NCI-H146 (cell line): Measurements from ENCODE around the gene CYP24A1.
A peak's percentile ranks its signal among the peaks of the same experiment; 100 is the strongest.

ENCODE experiments used
- DNase-seq: peaks from one replicate; lab custom pipeline; 2025; lab: John Stamatoyannopoulos, UW

Gene CYP24A1

GRCh38 chr20:54173653-54174456 lies at the start of gene CYP24A1:
CYP24A1 (minus strand) TSS chr20:54173986; CDS start chr20:54173579, 407 bp downstream.
- DNase-seq = no peak

- no peak for DNase-seq
These were observed 49.5 kb upstream of the CYP24A1 start for GRCh38 chr20:54223285-54223684.

DNA sequence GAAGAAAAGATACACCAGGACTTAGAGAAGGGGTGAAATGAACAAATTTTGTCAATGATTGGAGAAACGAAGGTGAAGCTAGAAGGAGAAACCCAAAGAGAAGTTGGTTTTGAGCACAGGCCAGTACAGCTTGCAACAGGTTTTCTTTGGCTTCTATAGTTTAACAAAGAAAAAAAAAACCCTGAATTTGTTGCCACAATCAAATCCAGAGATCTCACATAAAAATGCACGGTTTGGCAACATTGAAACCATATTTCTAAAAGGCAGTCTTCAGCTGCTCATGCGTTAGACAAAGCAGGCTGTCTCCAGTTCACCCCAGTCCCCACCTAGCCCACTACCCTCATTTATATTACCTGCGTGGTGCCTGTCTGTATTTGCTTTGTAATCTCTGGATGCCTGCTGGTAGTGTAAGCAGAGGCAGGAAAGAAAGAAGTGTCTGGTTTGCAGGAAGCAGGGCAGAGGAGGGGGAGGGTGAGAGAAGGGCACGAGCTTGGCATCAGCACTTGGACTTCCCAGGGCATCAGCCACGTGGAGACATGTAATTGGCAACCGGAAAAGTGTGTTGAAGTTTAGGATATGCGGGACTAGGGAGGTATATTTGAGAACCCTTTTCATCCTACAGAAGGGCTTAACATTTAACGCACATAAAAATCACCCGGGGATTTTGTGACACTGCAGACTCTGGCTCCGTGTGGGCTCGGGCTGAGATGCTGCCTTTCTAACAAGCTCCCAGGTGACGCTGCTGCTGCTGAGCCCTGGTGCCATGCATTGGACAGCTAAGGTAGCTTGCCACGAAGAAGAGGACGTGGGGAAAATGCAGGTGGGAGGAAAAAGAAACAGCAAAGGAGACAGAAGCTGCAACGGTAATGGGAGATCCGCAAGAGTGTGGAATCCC lies 48.5 kb upstream of the CYP24A1 start:
- DNase-seq = peak; percentile 81

DNA sequence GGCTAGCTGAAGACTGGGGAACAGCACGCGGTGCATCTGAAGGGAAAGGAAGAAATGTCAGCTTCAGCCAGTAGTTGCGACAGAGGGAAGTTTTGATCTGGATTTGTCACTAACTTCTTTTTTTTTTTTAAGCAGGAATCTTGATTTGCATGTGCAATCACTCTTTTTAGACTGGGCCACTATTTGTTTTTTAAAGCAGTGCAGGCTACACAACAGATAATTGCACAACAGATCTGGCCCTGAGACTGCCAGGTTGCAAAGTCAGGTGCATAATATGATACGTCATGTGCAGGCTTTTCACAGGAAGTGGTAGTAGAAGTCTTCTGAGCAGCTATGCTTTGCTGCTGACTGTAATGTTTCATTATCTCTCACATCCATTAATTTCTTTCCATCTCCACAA lies 47.6 kb upstream of the CYP24A1 start:
- no peak for DNase-seq

GRCh38 chr20:54220722-54221121 lies 46.9 kb upstream of the CYP24A1 start:
- no peak for DNase-seq

GRCh38 chr20:54219751-54220426 lies 46.1 kb upstream of the CYP24A1 start:
- DNase-seq = peak; percentile 37

- no peak for DNase-seq
These were observed 44.7 kb upstream of the CYP24A1 start for GRCh38 chr20:54218470-54218869.

DNA sequence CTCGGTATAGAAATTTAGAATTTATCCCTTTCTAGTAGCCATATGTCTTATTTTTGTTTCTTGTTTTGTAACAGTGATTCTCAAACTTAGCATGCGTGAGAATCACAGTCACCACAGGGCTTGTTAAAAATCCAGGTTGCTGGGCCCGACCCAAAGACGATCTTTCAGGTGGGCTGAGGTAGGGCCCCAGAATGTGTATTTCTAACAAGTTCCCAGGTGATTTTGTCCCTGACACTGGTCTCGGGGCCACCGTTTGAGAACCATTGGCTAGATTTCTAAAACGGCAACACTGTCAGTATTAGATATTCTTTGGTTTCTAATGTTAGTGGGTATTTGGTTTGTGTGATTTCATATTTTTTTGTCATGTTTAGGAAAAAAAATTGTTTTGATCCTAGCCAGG lies 44.0 kb upstream of the CYP24A1 start:
- DNase-seq = no peak

- DNase-seq = no peak
These were observed 41.5 kb upstream of the CYP24A1 start for GRCh38 chr20:54215157-54215789.

- no peak for DNase-seq
These were observed 40.8 kb upstream of the CYP24A1 start for GRCh38 chr20:54214566-54214965.

DNA sequence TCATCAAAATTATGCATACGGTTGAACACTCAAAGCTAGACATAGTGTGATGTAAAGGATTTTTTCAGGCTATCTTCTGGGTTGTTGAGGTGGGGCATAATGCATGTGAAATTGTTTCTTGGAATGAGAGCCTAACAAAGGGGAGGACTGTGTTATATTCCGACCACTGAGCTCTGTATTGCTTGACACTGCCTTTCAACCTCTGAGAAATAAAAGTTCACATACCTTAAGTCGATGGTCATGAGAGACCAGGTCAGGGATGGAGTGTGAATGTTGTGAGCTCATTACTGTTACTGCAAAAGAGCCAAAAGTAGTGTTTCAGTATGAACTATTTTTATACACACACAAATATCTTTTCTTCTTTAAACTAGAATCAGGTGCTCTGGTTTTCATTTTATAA lies 39.1 kb upstream of the CYP24A1 start:
- no peak for DNase-seq

- DNase-seq = no peak
These were observed 38.4 kb upstream of the CYP24A1 start for GRCh38 chr20:54212226-54212625.

DNA sequence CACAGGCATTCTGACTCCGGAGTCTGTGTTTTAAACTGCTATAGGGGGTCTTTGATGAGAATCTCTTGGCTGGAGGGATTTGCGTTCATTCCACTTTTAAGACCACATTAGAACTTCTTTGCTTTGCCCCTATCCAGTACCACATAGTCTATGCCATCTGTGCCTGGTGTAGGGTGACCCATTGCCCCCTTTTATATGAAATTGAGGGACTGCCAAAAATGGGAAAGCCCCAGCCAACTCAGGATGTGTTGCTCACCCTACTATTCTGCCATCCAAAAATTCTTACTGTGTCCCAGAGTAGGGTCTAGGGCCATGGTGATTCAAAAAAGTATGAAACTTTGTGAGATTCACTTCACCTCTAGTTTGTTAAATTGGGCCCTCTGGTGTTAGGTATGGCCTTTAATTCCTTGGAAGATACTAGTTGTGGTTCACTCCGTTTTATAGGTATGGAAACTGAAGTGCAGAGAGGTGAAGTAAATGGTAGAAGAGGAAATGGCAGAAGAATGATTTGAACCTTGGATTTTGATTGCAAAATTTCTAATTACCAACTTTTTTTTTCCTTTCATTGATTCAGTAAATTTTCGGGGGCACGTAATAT lies 35.5 kb upstream of the CYP24A1 start:
- DNase-seq = no peak

GRCh38 chr20:54208548-54209176 lies 34.9 kb upstream of the CYP24A1 start:
- DNase-seq = peak; percentile 50

DNA sequence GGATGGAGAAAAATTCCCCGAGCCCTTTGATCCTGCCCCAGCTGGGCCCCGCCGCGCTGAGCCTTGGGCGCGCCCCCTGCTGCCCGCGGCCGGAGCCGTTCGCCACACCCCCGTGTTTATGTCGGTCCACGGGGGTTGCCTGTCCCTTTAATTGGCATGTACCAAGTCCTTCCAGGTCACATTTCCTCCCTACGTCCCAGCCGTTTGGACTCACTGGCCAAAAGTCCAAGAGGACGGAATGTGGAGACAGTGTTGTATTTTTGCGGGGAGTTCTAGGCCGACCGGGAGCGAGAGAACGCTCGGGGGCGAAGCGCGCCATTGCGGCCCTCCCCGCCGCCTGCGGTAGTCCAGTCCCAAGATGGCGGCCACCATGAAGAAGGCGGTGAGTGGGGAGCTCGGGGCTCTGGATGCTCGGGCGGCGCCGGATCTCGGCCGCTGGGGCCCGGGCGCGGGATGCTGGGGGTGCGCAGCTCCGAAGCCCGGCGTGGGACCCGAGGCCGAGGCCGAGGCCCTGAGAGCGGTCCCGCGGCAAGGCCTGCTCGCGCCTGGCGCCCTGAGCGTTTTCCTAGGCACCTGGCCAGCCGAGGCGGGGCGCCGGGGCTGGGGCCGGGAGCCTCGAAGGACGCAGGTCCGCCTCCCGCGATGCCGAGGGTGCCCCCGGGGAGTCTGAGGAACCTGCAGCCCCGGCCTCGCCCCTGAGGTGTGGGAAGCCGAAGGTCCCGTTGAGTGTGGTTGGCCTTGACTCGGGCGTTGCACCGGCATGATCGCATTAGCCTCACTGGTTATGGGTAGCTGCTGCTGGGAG lies 34.2 kb upstream of the CYP24A1 start, which contains the start of gene PFDN4:
PFDN4 (plus strand) TSS at position 345 of the 805 bp plus-strand sequence; CDS start at position 359, 14 bp downstream.
- peak; percentile 82 for DNase-seq

DNA sequence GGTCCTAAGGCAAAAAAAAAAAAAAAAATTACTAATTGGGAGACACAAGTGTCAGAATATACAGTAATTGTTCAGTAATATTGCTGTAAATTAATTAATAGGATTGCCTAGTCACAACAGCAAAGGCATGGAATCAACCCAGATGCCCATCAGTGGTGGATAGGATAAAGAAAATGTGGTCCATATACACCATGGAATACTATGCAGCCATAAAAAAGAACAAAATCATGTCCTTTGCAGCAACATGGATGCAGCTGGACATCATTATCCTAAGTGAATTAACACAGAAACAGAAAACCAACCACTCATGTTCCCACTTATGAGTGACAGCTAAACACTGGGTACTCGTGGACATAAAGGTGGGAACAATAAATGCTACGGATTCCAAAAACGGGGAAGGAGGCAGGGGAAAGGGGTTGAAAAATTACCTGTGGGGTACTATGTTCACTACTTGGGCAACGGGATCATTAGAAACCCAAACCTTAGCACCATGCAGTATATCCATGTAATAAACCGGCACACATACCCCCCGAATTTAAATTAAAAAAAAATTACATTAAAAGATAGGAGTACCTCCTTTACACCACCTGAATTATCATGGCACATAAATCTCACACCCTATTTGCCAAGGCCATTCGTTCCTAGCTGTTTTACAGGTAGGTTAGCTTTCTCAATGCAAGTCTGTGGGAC lies 33.4 kb upstream of the CYP24A1 start:
- no peak for DNase-seq

DNA sequence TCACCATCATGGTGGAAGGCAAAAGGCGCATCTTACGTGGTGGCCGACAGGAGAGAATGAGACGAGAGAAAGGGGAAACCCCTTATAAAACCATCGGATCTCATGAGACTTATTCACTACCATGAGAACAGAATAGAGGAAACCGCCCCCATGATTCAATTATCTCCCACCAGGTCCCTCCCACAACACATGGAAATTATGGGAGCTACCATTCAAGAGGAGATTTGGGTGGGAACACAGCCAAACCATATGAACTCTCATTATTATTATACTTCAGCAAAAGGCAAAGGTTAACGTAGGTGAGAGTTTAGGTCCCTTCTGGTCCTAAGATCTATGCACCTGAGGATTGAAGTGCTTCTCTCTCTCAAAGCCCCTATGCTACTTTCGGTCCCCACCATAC lies 31.7 kb upstream of the CYP24A1 start:
- no peak for DNase-seq

DNA sequence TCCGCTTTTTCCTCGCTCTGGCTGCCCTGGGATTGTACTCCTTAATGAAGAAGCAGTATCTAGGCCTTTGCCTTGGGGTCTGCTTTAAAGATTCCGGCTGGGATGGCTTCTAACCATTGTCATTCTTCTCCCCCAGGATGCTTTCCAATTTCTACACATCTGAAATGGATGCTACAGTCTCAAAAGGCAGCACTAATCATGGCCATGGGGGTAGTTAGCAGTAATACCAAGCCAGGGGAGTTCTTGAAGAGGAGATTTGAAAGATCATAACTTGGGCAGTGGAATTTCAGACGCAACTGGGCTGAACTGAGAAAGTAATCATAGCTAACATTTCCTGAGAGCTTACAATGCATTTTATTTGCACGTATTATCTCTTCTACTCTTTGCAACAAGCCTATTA lies 30.7 kb upstream of the CYP24A1 start:
- no peak for DNase-seq

GRCh38 chr20:54204063-54204462 lies 30.3 kb upstream of the CYP24A1 start:
- no peak for DNase-seq
